MCF 10A (cell line): Measurements from ENCODE around the gene GYPC. TPM values are rescaled to one million over a fixed set of nuclear protein-coding genes. Genes with fewer than 3 reads are reported as not detected.

Source experiments
- BruUV-seq: library from RNA; stranded (reverse); fragments of 400-500 nt; replicated peaks from 2 replicates; lab custom pipeline; 2021; lab: Mats Ljungman, UMichigan
- CTCF ChIA-PET: fragments of 300-600 bp; sonication (Branson Sonifier 250); formaldehyde crosslinking; extraction: SDS; loops from one replicate; lab custom pipeline; 2021; ENCODE audit warnings: antibody characterized with exemption, inconsistent platforms; lab: Yijun Ruan, JAX
- POLR2A ChIA-PET: fragments of 300-600, 350-650 bp; sonication (Branson Sonifier 250); formaldehyde crosslinking; extraction: SDS; loops from one replicate; lab custom pipeline; 2020; ENCODE audit warnings: antibody characterized with exemption, inconsistent platforms; lab: Yijun Ruan, JAX
- DNase-seq: peaks from one replicate; pipeline ENCODE4 v3.0.0-alpha.2; 2018; ENCODE audit not compliant: unreplicated experiment
- H3K27ac Mint-ChIP-seq: one replicate; pipeline ENCODE4 v1.8.0; 2022; ENCODE audit warnings: mild to moderate bottlenecking, low read depth, mixed read lengths; ENCODE audit not compliant: unreplicated experiment
- H3K27me3 Mint-ChIP-seq: one replicate; pipeline ENCODE4 v1.8.0; 2022; ENCODE audit warnings: mixed read lengths; ENCODE audit not compliant: insufficient read depth, unreplicated experiment
- H3K36me3 Mint-ChIP-seq: one replicate; pipeline ENCODE4 v1.8.0; 2022; ENCODE audit warnings: mild to moderate bottlenecking, moderate library complexity, mixed read lengths; ENCODE audit not compliant: insufficient read depth, unreplicated experiment
- H3K4me1 Mint-ChIP-seq: one replicate; pipeline ENCODE4 v1.8.0; 2022; ENCODE audit warnings: mixed read lengths; ENCODE audit not compliant: insufficient read depth, unreplicated experiment
- H3K4me3 Mint-ChIP-seq: one replicate; pipeline ENCODE4 v1.8.0; 2022; ENCODE audit warnings: mild to moderate bottlenecking, moderate library complexity, mixed read lengths; ENCODE audit not compliant: unreplicated experiment
- H3K9me3 Mint-ChIP-seq: one replicate; pipeline ENCODE4 v1.8.0; 2022; ENCODE audit warnings: mixed read lengths; ENCODE audit not compliant: unreplicated experiment
- intact Hi-C: fragments of 100-400 bp; cut with micrococcal nuclease; formaldehyde crosslinking; loops from 2 replicates; pipeline ENCODE4 v1.14.1; 2022
- total RNA-seq: library from RNA; stranded (reverse); gene quantifications from 2 replicates; pipeline ENCODE4 v1.2.3, GENCODE V29; 2022
- TF ChIP-seq, protein P1 (sequence below): fragments of 200-600 bp; IDR thresholded peaks from one replicate; pipeline ENCODE4 v1.8.0; 2022; ENCODE audit warnings: antibody characterized with exemption, mild to moderate bottlenecking; ENCODE audit not compliant: unreplicated experiment

Gene GYPC
- total RNA-seq, 1 experiment from 2014 or later, result not detected

DNA sequence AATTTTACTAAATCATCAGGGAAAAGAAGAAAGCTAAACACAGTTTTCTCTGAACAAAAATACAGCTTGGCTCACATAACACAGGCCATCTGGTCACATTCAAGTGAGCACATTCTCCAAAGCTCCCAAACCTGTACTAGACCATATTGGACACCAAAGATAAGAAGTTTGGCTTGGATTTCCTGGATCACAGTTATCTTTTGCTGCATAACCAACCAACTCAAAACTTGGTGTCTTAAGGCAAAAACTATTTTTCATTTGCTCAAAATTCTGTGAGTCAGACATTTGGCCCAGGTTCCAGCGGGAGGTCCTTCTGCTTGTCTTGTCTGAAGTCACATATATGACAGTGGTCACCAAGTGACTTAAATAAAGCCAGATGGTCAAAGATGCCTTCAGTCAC is 83.2 kb downstream of the GYPC start:
- BruUV-seq, result no TSS peak
- Mint-ChIP-seq H3K9me3 (peaks cover 20% of the 10 kb centered on the region), H3K27me3 (no peaks in the 10 kb centered on the region), H3K4me1 (no peaks in the 10 kb centered on the region), H3K4me3 (no peak overlapping the region), H3K27ac (no peak overlapping the region), H3K36me3 (no peaks in the 10 kb centered on the region)
- TF ChIP-seq, protein P1, sequence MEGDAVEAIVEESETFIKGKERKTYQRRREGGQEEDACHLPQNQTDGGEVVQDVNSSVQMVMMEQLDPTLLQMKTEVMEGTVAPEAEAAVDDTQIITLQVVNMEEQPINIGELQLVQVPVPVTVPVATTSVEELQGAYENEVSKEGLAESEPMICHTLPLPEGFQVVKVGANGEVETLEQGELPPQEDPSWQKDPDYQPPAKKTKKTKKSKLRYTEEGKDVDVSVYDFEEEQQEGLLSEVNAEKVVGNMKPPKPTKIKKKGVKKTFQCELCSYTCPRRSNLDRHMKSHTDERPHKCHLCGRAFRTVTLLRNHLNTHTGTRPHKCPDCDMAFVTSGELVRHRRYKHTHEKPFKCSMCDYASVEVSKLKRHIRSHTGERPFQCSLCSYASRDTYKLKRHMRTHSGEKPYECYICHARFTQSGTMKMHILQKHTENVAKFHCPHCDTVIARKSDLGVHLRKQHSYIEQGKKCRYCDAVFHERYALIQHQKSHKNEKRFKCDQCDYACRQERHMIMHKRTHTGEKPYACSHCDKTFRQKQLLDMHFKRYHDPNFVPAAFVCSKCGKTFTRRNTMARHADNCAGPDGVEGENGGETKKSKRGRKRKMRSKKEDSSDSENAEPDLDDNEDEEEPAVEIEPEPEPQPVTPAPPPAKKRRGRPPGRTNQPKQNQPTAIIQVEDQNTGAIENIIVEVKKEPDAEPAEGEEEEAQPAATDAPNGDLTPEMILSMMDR, result no peak
- POLR2A ChIA-PET, result interaction anchor here (0.5 kb wide), 1 partner anchor 374 kb away, joined by 3 read pairs; no protein-coding TSS in a partner anchor
- DNase-seq, result no peak
- intact Hi-C loops, result no loop called here
- CTCF ChIA-PET, result no interaction called here

DNA sequence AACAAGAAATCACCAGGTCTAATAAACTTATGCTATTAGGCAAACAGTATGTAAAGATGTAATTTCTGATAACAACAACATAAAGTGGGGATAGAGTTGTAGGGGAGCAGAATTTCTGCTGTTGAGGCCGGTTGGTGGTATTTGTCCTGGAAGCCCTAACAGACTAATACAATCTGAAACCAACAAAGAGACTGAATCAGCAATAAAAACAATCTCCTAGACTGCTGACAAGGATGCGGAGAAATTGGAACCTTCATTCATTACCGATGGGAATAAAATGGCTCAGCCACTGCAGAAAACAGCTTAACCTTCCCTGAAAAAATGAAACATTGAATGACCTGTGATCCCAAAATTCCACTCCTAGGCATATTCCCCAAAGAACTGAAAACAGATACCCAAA is 88.7 kb downstream of the GYPC start:
- Mint-ChIP-seq H3K4me1 (no peaks in the 10 kb centered on the region), H3K9me3 (peaks cover 11% of the 10 kb centered on the region), H3K27ac (no peak overlapping the region), H3K27me3 (no peaks in the 10 kb centered on the region), H3K4me3 (no peak overlapping the region), H3K36me3 (no peaks in the 10 kb centered on the region)
- BruUV-seq, result no TSS peak
- POLR2A ChIA-PET, result interaction anchor here (0.7 kb wide), 1 partner anchor 569 kb away, joined by 3 read pairs; no protein-coding TSS in a partner anchor
- CTCF ChIA-PET, result interaction anchor here (0.6 to 0.7 kb wide), 2 partner anchors 8 to 281 kb away, joined by 3 to 5 read pairs; no protein-coding TSS in a partner anchor
- TF ChIP-seq, protein P1, result no peak
- intact Hi-C loops, result no loop called here
- DNase-seq, result no peak

Other genes starting within 250 kb of the GYPC start
- gene TEX51, start 242.7 kb downstream of the GYPC start, total RNA-seq, result not detected in 2 replicates